ENCODE measurements around the gene RHOV.

Gene RHOV

GRCh38 chr15:40873694-40874561, at the start of gene RHOV:
Gene RHOV (minus strand): TSS chr15:40874234. CDS start chr15:40874139, 95 bp downstream.
- DNase-seq = peak; percentile 59

- no peak for DNase-seq
Measured at GRCh38 chr15:40923551-40923950, 49.5 kb upstream of the RHOV start.

- no peak for DNase-seq
Measured at GRCh38 chr15:40922608-40923005, 48.6 kb upstream of the RHOV start.

GRCh38 chr15:40921949-40922607, 48.0 kb upstream of the RHOV start:
- no peak for DNase-seq

GRCh38 chr15:40918799-40919392, 44.9 kb upstream of the RHOV start:
- DNase-seq = no peak

- no peak for DNase-seq
Measured at GRCh38 chr15:40918146-40918798, 44.2 kb upstream of the RHOV start.

GRCh38 chr15:40917585-40917984, 43.6 kb upstream of the RHOV start:
- no peak for DNase-seq

GRCh38 chr15:40915679-40916078, 41.6 kb upstream of the RHOV start:
- no peak for DNase-seq

- no peak for DNase-seq
Measured at GRCh38 chr15:40915116-40915661, 41.2 kb upstream of the RHOV start.

- no peak for DNase-seq
Measured at GRCh38 chr15:40914486-40914885, 40.5 kb upstream of the RHOV start.

- no peak for DNase-seq
Measured at GRCh38 chr15:40914013-40914412, 40.0 kb upstream of the RHOV start.

- DNase-seq = no peak
Measured at GRCh38 chr15:40912478-40912877, 38.4 kb upstream of the RHOV start.

- no peak for DNase-seq
Measured at GRCh38 chr15:40911693-40912092, 37.7 kb upstream of the RHOV start.

GRCh38 chr15:40911141-40911540, 37.1 kb upstream of the RHOV start:
- DNase-seq = no peak

- DNase-seq = no peak
Measured at GRCh38 chr15:40909662-40910630, 35.9 kb upstream of the RHOV start.

- no peak for DNase-seq
Measured at GRCh38 chr15:40908095-40908494, 34.1 kb upstream of the RHOV start.

- DNase-seq = peak; percentile 47
Measured at GRCh38 chr15:40906991-40907802, 33.2 kb upstream of the RHOV start.

- DNase-seq = peak; percentile 81
Measured at GRCh38 chr15:40906091-40906990, 32.3 kb upstream of the RHOV start.

GRCh38 chr15:40904552-40905201, 30.6 kb upstream of the RHOV start:
- DNase-seq = no peak

All from stimulated activated CD4-positive, alpha-beta T cell treated with anti-CD3 and anti-CD28 coated beads, Interleukin-4, amount 100 ng/mL, for 1 hour (primary cell).